CD4-positive, alpha-beta T cell treated with Interleukin-4 for 4 hours (primary cell): ENCODE results near the gene KMT5C.

Experiments
- DNase-seq: peaks from one replicate; pipeline ENCODE4 v3.0.0-alpha.2; 2020

Gene KMT5C

GRCh38 chr19:55339105-55339888 is at the start of gene KMT5C:
Gene KMT5C, plus strand, starts transcription at chr19:55339876. Its CDS starts 2,061 bp downstream, at chr19:55341937.
- DNase-seq, result peak; percentile 100

GRCh38 chr19:55297267-55297666 is 42.4 kb upstream of the KMT5C start:
- no peak for DNase-seq

- no peak for DNase-seq
Observed at GRCh38 chr19:55299991-55300390, 39.7 kb upstream of the KMT5C start.

GRCh38 chr19:55300886-55301458 is 38.7 kb upstream of the KMT5C start:
- DNase-seq, result no peak

- peak; percentile 85 for DNase-seq
Observed at GRCh38 chr19:55301459-55302317, 38.0 kb upstream of the KMT5C start.

- no peak for DNase-seq
Observed at GRCh38 chr19:55302318-55302703, 37.4 kb upstream of the KMT5C start.

GRCh38 chr19:55303477-55303876 is 36.2 kb upstream of the KMT5C start:
- no peak for DNase-seq

GRCh38 chr19:55304279-55304978 is 35.2 kb upstream of the KMT5C start:
- DNase-seq, result peak; percentile 4

- DNase-seq, result no peak
Observed at GRCh38 chr19:55304980-55305379, 34.7 kb upstream of the KMT5C start.

GRCh38 chr19:55305491-55305890 is 34.2 kb upstream of the KMT5C start:
- peak; percentile 46 for DNase-seq

- DNase-seq, result no peak
Observed at GRCh38 chr19:55305983-55306562, 33.6 kb upstream of the KMT5C start.

- DNase-seq, result no peak
Observed at GRCh38 chr19:55306712-55307111, 33.0 kb upstream of the KMT5C start.

- no peak for DNase-seq
Observed at GRCh38 chr19:55308281-55308680, 31.4 kb upstream of the KMT5C start.

GRCh38 chr19:55309448-55309847 is 30.2 kb upstream of the KMT5C start:
- no peak for DNase-seq

- no peak for DNase-seq
Observed at GRCh38 chr19:55310498-55310897, 29.2 kb upstream of the KMT5C start.

GRCh38 chr19:55311397-55311796 is 28.3 kb upstream of the KMT5C start:
- no peak for DNase-seq

- no peak for DNase-seq
Observed at GRCh38 chr19:55311797-55312196, 27.9 kb upstream of the KMT5C start.

GRCh38 chr19:55312621-55313512 is 26.8 kb upstream of the KMT5C start:
- no peak for DNase-seq

- no peak for DNase-seq
Observed at GRCh38 chr19:55314396-55314795, 25.3 kb upstream of the KMT5C start.

- DNase-seq, result no peak
Observed at GRCh38 chr19:55315956-55316525, 23.6 kb upstream of the KMT5C start.

- DNase-seq, result no peak
Observed at GRCh38 chr19:55316646-55317045, 23.0 kb upstream of the KMT5C start.
